GM19438 (cell line): ENCODE measurements around the gene NEU4.
"Not testable (repeated sequence)": the region's sequence is repeated elsewhere in the genome, so short reads cannot be mapped to it uniquely, and the experiment has no call there.

Experiments
- ATAC-seq: cut with Tn5 transposase; IDR thresholded peaks from one replicate; pipeline ENCODE4 v1.9.1; 2021; ENCODE audit warnings: low read depth; ENCODE audit not compliant: unreplicated experiment

The NEU4 gene

GRCh38 chr2:241808721-241809382, at the start of gene NEU4:
NEU4 (plus strand) TSS chr2:241809193; CDS start chr2:241814485, 5,292 bp downstream.
- no peak for ATAC-seq

- not testable (repeated sequence) for ATAC-seq
Observed at GRCh38 chr2:241759893-241760292, 49.1 kb upstream of the NEU4 start.

- no peak for ATAC-seq
Observed at GRCh38 chr2:241760301-241760771, 48.7 kb upstream of the NEU4 start.

GRCh38 chr2:241762321-241762932, 46.6 kb upstream of the NEU4 start:
- ATAC-seq = no peak

GRCh38 chr2:241762933-241763369, 46.0 kb upstream of the NEU4 start:
- no peak for ATAC-seq

- no peak for ATAC-seq
Observed at GRCh38 chr2:241763551-241764274, 45.3 kb upstream of the NEU4 start.

GRCh38 chr2:241764275-241765241, 44.4 kb upstream of the NEU4 start:
- ATAC-seq = no peak

GRCh38 chr2:241767464-241768250, 41.3 kb upstream of the NEU4 start:
- ATAC-seq = no peak

- ATAC-seq = no peak
Observed at GRCh38 chr2:241768251-241768711, 40.7 kb upstream of the NEU4 start.

GRCh38 chr2:241768850-241769249, 40.1 kb upstream of the NEU4 start:
- no peak for ATAC-seq

GRCh38 chr2:241769819-241770184, 39.2 kb upstream of the NEU4 start:
- no peak for ATAC-seq

GRCh38 chr2:241770185-241770935, 38.6 kb upstream of the NEU4 start:
- no peak for ATAC-seq

GRCh38 chr2:241770936-241771285, 38.1 kb upstream of the NEU4 start:
- ATAC-seq = no peak

- ATAC-seq = no peak
Observed at GRCh38 chr2:241771286-241772062, 37.5 kb upstream of the NEU4 start.

- no peak for ATAC-seq
Observed at GRCh38 chr2:241772063-241772499, 36.9 kb upstream of the NEU4 start.

- no peak for ATAC-seq
Observed at GRCh38 chr2:241773511-241774418, 35.2 kb upstream of the NEU4 start.
